Measurements from ENCODE around the gene EFCC1. TPM values are rescaled to one million over a fixed set of nuclear protein-coding genes. Genes with fewer than 3 reads are reported as not detected.

The EFCC1 gene
- total and polyA plus RNA-seq, 2 of the 13 experiments (the other 11 are each of a cell fraction or from before 2014, with no cell fraction given), result not detected

DNA sequence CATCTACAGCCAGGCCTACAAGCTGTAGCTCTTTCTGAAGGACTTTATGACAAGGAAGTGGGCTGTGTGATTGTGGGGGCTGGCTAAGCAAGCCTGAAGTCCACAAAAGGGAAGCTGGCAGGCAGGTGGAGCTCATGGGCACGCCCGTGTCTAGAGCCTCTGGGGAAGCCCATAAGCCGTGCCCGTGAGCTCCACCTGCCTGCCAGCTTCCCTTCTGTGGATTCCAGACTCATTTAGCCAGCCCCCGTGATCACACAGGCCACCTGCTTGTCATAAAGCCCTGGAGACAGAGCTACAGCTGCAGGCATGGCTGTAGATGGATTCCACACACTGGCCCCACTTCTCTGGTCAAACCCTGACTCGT lies 15.2 kb downstream of the EFCC1 start:
- CTCF ChIA-PET (ENCODE audit: low intra/inter-chr PET ratio, low total read pairs), result no interaction called here
- in situ Hi-C loops (cut with HindIII; ENCODE audit: extremely low pct_ligation_motif_present, low pct_unique_long_range_greater_than_20kb), result no loop called here
- intact Hi-C loops (cut with micrococcal nuclease; ENCODE audit: unreplicated experiment), result loop anchor here (1.0 kb wide), 1 partner anchor 46 kb away; no protein-coding TSS in a partner anchor
- peaks cover 32% of the 10 kb centered on the region for H3K4me1 ChIP-seq (ENCODE audit: insufficient read depth, low read length)
- no peak for FAIRE-seq
- no peaks in the 10 kb centered on the region for H3K36me3 ChIP-seq (replicated peaks in 1 of 2; ENCODE audit: control insufficient read depth in 1 of 2, insufficient read depth in 2 of 2, low read length in 2 of 2)
- H3K9me3 ChIP-seq (ENCODE audit: low read length), result no peaks in the 10 kb centered on the region
- no peaks in the 10 kb centered on the region for H4K20me1 ChIP-seq (ENCODE audit: insufficient read depth, low read length)
- no peak overlapping the region for H3K4me2 ChIP-seq (ENCODE audit: low read depth, low read length)
- peaks cover 2 to 48% of the 10 kb centered on the region in 2 experiments; a peak in 4 of 5 replicates for H3K27me3 ChIP-seq (ENCODE audit: control insufficient read depth in 1 of 2, insufficient read depth in 2 of 2, low read length in 2 of 2)
- WGBS (ENCODE audit: low lambda C conversion rate), result 3% methylated on average over 4 of the region's 6 CpGs
- peak; percentile 78 for ATAC-seq
- no TSS peak for BruUV-seq (replicated peaks)
- POLR2A ChIA-PET, result interaction anchor here (1.0 kb wide), 1 partner anchor 12 kb away, joined by 3 read pairs; no protein-coding TSS in a partner anchor
- no peak overlapping the region for H3K4me3 ChIP-seq (replicated peaks in 1 of 3; ENCODE audit: insufficient read depth in 1 of 3, low read depth in 2 of 3, low read length in 3 of 3)
- H3K9ac ChIP-seq (ENCODE audit: insufficient read depth, low read depth, low read length), result no peak overlapping the region
- TF ChIP-seq, protein P1, sequence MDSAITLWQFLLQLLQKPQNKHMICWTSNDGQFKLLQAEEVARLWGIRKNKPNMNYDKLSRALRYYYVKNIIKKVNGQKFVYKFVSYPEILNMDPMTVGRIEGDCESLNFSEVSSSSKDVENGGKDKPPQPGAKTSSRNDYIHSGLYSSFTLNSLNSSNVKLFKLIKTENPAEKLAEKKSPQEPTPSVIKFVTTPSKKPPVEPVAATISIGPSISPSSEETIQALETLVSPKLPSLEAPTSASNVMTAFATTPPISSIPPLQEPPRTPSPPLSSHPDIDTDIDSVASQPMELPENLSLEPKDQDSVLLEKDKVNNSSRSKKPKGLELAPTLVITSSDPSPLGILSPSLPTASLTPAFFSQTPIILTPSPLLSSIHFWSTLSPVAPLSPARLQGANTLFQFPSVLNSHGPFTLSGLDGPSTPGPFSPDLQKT (CRISPR knock-in tag; IDR thresholded peaks at IDR 0.05; ENCODE audit: borderline replicate concordance), result no peak
- TF ChIP-seq, protein P2, sequence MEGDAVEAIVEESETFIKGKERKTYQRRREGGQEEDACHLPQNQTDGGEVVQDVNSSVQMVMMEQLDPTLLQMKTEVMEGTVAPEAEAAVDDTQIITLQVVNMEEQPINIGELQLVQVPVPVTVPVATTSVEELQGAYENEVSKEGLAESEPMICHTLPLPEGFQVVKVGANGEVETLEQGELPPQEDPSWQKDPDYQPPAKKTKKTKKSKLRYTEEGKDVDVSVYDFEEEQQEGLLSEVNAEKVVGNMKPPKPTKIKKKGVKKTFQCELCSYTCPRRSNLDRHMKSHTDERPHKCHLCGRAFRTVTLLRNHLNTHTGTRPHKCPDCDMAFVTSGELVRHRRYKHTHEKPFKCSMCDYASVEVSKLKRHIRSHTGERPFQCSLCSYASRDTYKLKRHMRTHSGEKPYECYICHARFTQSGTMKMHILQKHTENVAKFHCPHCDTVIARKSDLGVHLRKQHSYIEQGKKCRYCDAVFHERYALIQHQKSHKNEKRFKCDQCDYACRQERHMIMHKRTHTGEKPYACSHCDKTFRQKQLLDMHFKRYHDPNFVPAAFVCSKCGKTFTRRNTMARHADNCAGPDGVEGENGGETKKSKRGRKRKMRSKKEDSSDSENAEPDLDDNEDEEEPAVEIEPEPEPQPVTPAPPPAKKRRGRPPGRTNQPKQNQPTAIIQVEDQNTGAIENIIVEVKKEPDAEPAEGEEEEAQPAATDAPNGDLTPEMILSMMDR (CRISPR knock-in tag; IDR thresholded peaks at IDR 0.05), result peak; percentile 15
- TF ChIP-seq, protein P3, sequence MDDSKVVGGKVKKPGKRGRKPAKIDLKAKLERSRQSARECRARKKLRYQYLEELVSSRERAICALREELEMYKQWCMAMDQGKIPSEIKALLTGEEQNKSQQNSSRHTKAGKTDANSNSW (CRISPR knock-in tag; IDR thresholded peaks at IDR 0.05; ENCODE audit: borderline replicate concordance), result no peak
- TF ChIP-seq TBL1XR1 (IDR thresholded peaks at IDR 0.05; ENCODE audit: borderline replicate concordance, low read length, partially characterized antibody) (no peak), STAG1 (CRISPR knock-in tag; IDR thresholded peaks at IDR 0.05) (peak; percentile 34; the same call in 1 of the 2 replicates)
- H3K79me2 ChIP-seq (ENCODE audit: insufficient read depth, low read length), result no peaks in the 10 kb centered on the region
- peak; percentile 39 for DNase-seq (ENCODE audit: low spot score)
- no peak overlapping the region for H2AFZ ChIP-seq (ENCODE audit: low read length)
- H3K27ac ChIP-seq (ENCODE audit: extremely low read length, insufficient read depth, low read length), result no peak overlapping the region

Data from HepG2 (cell line).